Lower leg skin (tissue), 3 donors: ENCODE data around the gene ALLC.

Source experiments
- CTCF ChIP-seq, 3 donors: fragments of 450-650 bp; IDR thresholded peaks; one replicate each; pipeline ENCODE4 v1.5.1; 2016; ENCODE audit warnings: antibody characterized with exemption in 3 of 3, mild to moderate bottlenecking in 3 of 3, moderate library complexity in 2 of 3
- POLR2A ChIP-seq, 2 donors: fragments of 450-650 bp; IDR thresholded peaks; one replicate each; pipeline ENCODE4 v1.6.1; 2016 to 2017; ENCODE audit warnings: antibody characterized with exemption in 2 of 2, mild to moderate bottlenecking in 1 of 2, moderate library complexity in 1 of 2

- TF ChIP-seq CTCF (IDR thresholded peaks at IDR 0.05) (no peak), POLR2A (IDR thresholded peaks at IDR 0.05) (no peak)
Measured at GRCh38 chr2:3654531-3655225, 3.3 kb upstream of the ALLC start.
